Mesendoderm (in vitro differentiated cells): Measurements from ENCODE around the gene BPIFB3.

ENCODE experiments used
- DNase-seq: peaks from one replicate; pipeline ENCODE4 v3.0.0; 2013
- H2AK5ac ChIP-seq: 2 replicates; pipeline ENCODE4 v1.6.1; 2013; ENCODE audit warnings: low read length, inconsistent platforms
- H2BK120ac ChIP-seq: 2 replicates; pipeline ENCODE4 v1.6.1; 2013; ENCODE audit warnings: low read depth, mild to moderate bottlenecking, low read length, moderate library complexity, mixed read lengths
- H2BK15ac ChIP-seq: replicated peaks from 2 replicates; pipeline ENCODE4 v1.6.1; 2013; ENCODE audit warnings: low read depth, mild to moderate bottlenecking, moderate library complexity
- H2BK5ac ChIP-seq: 2 replicates; pipeline ENCODE4 v1.6.1; 2013; ENCODE audit warnings: low read length, inconsistent platforms
- H3K18ac ChIP-seq: 2 replicates; pipeline ENCODE4 v1.6.1; 2013; ENCODE audit warnings: mild to moderate bottlenecking, low read length, mixed read lengths
- H3K23ac ChIP-seq: one replicate; pipeline ENCODE4 v1.6.1; 2013; ENCODE audit warnings: low read length
- H3K27ac ChIP-seq: 2 replicates; pipeline ENCODE4 v1.5.1; 2013; ENCODE audit warnings: low read depth, mild to moderate bottlenecking, inconsistent platforms, low read length, moderate library complexity
- H3K27me3 ChIP-seq: 2 replicates; pipeline ENCODE4 v1.6.1; 2013; ENCODE audit warnings: low read length, control low read depth, mild to moderate bottlenecking, inconsistent platforms; ENCODE audit not compliant: insufficient read depth, poor library complexity
- H3K36me3 ChIP-seq: 2 replicates; pipeline ENCODE4 v1.6.1; 2013; ENCODE audit warnings: low read length, inconsistent platforms; ENCODE audit not compliant: control insufficient read depth, insufficient read depth
- H3K4ac ChIP-seq: one replicate; pipeline ENCODE4 v1.6.1; 2013; ENCODE audit warnings: low read depth, mild to moderate bottlenecking, low read length, moderate library complexity
- H3K4me1 ChIP-seq: 2 replicates; pipeline ENCODE4 v1.6.1; 2013; ENCODE audit warnings: low read depth, low read length, inconsistent platforms; ENCODE audit not compliant: control insufficient read depth
- H3K4me2 ChIP-seq: 2 replicates; pipeline ENCODE4 v1.6.1; 2013; ENCODE audit warnings: low read length
- H3K4me3 ChIP-seq: 2 replicates; pipeline ENCODE4 v1.5.1; 2013; ENCODE audit warnings: mild to moderate bottlenecking, low read length
- H3K56ac ChIP-seq: one replicate; pipeline ENCODE4 v1.6.1; 2013; ENCODE audit warnings: low read length
- H3K79me1 ChIP-seq: 2 replicates; pipeline ENCODE4 v1.6.1; 2013; ENCODE audit warnings: low read length, inconsistent platforms
- H3K79me2 ChIP-seq: 2 replicates; pipeline ENCODE4 v1.6.1; 2013; ENCODE audit warnings: mild to moderate bottlenecking, low read length; ENCODE audit not compliant: control insufficient read depth, insufficient read depth
- H3K9ac ChIP-seq: 2 replicates; pipeline ENCODE4 v1.6.1; 2013; ENCODE audit warnings: low read length, inconsistent platforms
- H4K5ac ChIP-seq: one replicate; pipeline ENCODE4 v1.6.1; 2013; ENCODE audit warnings: low read length
- H4K8ac ChIP-seq: one replicate; pipeline ENCODE4 v1.6.1; 2013; ENCODE audit warnings: low read depth, mild to moderate bottlenecking, control low read depth, low read length, moderate library complexity
- WGBS: extraction: QIAGEN DNeasy Blood & Tissue Kit; methylation state at CpG from one replicate; pipeline ENCODE4 v1.1.7; 2013; ENCODE audit warnings: low lambda C conversion rate, missing lambda C conversion rate; ENCODE audit not compliant: insufficient coverage; ENCODE audit errors: extremely low coverage; 5-methylcytosine and 5-hydroxymethylcytosine counted together

The BPIFB3 gene

GRCh38 chr20:33028875-33029274 lies 24.8 kb upstream of the BPIFB3 start:
- Histone ChIP-seq H2AK5ac (no peak overlapping the region), H3K23ac (no peak overlapping the region), H3K4me1 (peaks cover 3% of the 10 kb centered on the region), H3K4me3 (no peak overlapping the region), H3K79me1 (no peaks in the 10 kb centered on the region), H3K18ac (no peak overlapping the region), H4K5ac (no peak overlapping the region), H3K79me2 (no peaks in the 10 kb centered on the region), H2BK15ac (no peak overlapping the region), H3K9ac (no peak overlapping the region), H3K27ac (no peak overlapping the region), H3K56ac (no peak overlapping the region), H2BK5ac (no peak overlapping the region), H3K4ac (no peak overlapping the region), H2BK120ac (no peak overlapping the region), H4K8ac (no peak overlapping the region), H3K27me3 (no peaks in the 10 kb centered on the region), H3K36me3 (no peaks in the 10 kb centered on the region), H3K4me2 (no peak overlapping the region)
- WGBS = no CpG with 5 or more reads among the region's 7 CpGs
- DNase-seq = no peak

- H3K9ac ChIP-seq = no peak overlapping the region
- H3K27me3 ChIP-seq = no peaks in the 10 kb centered on the region
- no peak overlapping the region for H3K4me2 ChIP-seq
- no peak overlapping the region for H3K23ac ChIP-seq
- no peak overlapping the region for H2BK5ac ChIP-seq
- no peak overlapping the region for H4K5ac ChIP-seq
- no peak overlapping the region for H3K56ac ChIP-seq
- no peaks in the 10 kb centered on the region for H3K79me1 ChIP-seq
- no peak overlapping the region for H3K27ac ChIP-seq
- no peak overlapping the region for H3K4me3 ChIP-seq
- H3K36me3 ChIP-seq = no peaks in the 10 kb centered on the region
- no peaks in the 10 kb centered on the region for H3K4me1 ChIP-seq
- no peak overlapping the region for H4K8ac ChIP-seq
- no peaks in the 10 kb centered on the region for H3K79me2 ChIP-seq
- no peak overlapping the region for H2AK5ac ChIP-seq
- no peak overlapping the region for H2BK120ac ChIP-seq
- H2BK15ac ChIP-seq = no peak overlapping the region
- no peak overlapping the region for H3K18ac ChIP-seq
- no CpG with 5 or more reads among the region's 9 CpGs for WGBS
- no peak overlapping the region for H3K4ac ChIP-seq
- DNase-seq = no peak
Measured at GRCh38 chr20:33030076-33030475, 23.6 kb upstream of the BPIFB3 start.

GRCh38 chr20:33030569-33030968 lies 23.1 kb upstream of the BPIFB3 start:
- Histone ChIP-seq H3K27ac (no peak overlapping the region), H2BK15ac (no peak overlapping the region), H3K4me3 (no peak overlapping the region), H3K56ac (no peak overlapping the region), H3K4me2 (no peak overlapping the region), H2AK5ac (no peak overlapping the region), H3K79me2 (no peaks in the 10 kb centered on the region), H2BK120ac (no peak overlapping the region), H3K23ac (no peak overlapping the region), H3K27me3 (no peaks in the 10 kb centered on the region), H3K9ac (no peak overlapping the region), H3K18ac (no peak overlapping the region), H4K5ac (no peak overlapping the region), H3K4ac (no peak overlapping the region), H3K36me3 (no peaks in the 10 kb centered on the region), H4K8ac (no peak overlapping the region), H3K4me1 (no peaks in the 10 kb centered on the region), H3K79me1 (no peaks in the 10 kb centered on the region), H2BK5ac (no peak overlapping the region)
- DNase-seq = no peak
- WGBS = no CpG with 5 or more reads among the region's 6 CpGs

- no peak within 1 kb of the TSS for H3K4me2 ChIP-seq
- no peak within 1 kb of the TSS for H2BK5ac ChIP-seq
- no peaks in the 10 kb centered on the region for H3K79me2 ChIP-seq
- H2BK15ac ChIP-seq = no peak within 1 kb of the TSS
- H4K5ac ChIP-seq = no peak within 1 kb of the TSS
- no peak within 1 kb of the TSS for H4K8ac ChIP-seq
- no peaks in the 10 kb centered on the region for H3K79me1 ChIP-seq
- no peaks in the 10 kb centered on the region for H3K27me3 ChIP-seq
- H3K23ac ChIP-seq = no peak within 1 kb of the TSS
- no peaks in the 10 kb centered on the region for H3K36me3 ChIP-seq
- DNase-seq = no peak
- WGBS = no CpG with 5 or more reads among the region's 10 CpGs
- no peak within 1 kb of the TSS for H3K9ac ChIP-seq
- no peak within 1 kb of the TSS for H2AK5ac ChIP-seq
- H2BK120ac ChIP-seq = no peak within 1 kb of the TSS
- no peak within 1 kb of the TSS for H3K18ac ChIP-seq
- H3K56ac ChIP-seq = no peak within 1 kb of the TSS
- no peak within 1 kb of the TSS for H3K27ac ChIP-seq
- no peaks in the 10 kb centered on the region for H3K4me1 ChIP-seq
- no peak within 1 kb of the TSS for H3K4me3 ChIP-seq
- H3K4ac ChIP-seq = no peak within 1 kb of the TSS
Measured at GRCh38 chr20:33031531-33031930, 22.2 kb upstream of the BPIFB3 start, which contains the start of gene BPIFB6. Gene BPIFB6 (plus strand): TSS chr20:33031648. CDS start chr20:33031648, 0 bp downstream.

GRCh38 chr20:33032555-33032954 lies 21.1 kb upstream of the BPIFB3 start:
- no peak overlapping the region for H3K23ac ChIP-seq
- no peak overlapping the region for H2BK120ac ChIP-seq
- no peaks in the 10 kb centered on the region for H3K79me2 ChIP-seq
- H2BK5ac ChIP-seq = no peak overlapping the region
- no CpG with 5 or more reads among the region's 6 CpGs for WGBS
- no peak overlapping the region for H3K18ac ChIP-seq
- no peak overlapping the region for H2AK5ac ChIP-seq
- no peak overlapping the region for H4K5ac ChIP-seq
- H3K79me1 ChIP-seq = no peaks in the 10 kb centered on the region
- H4K8ac ChIP-seq = no peak overlapping the region
- no peak overlapping the region for H3K27ac ChIP-seq
- DNase-seq = no peak
- H3K4me3 ChIP-seq = no peak overlapping the region
- H3K4me1 ChIP-seq = no peaks in the 10 kb centered on the region
- no peaks in the 10 kb centered on the region for H3K27me3 ChIP-seq
- H3K4ac ChIP-seq = no peak overlapping the region
- H2BK15ac ChIP-seq = no peak overlapping the region
- no peaks in the 10 kb centered on the region for H3K36me3 ChIP-seq
- H3K56ac ChIP-seq = no peak overlapping the region
- no peak overlapping the region for H3K9ac ChIP-seq
- no peak overlapping the region for H3K4me2 ChIP-seq

GRCh38 chr20:33033381-33033780 lies 20.3 kb upstream of the BPIFB3 start:
- H2AK5ac ChIP-seq = no peak overlapping the region
- no peak overlapping the region for H4K8ac ChIP-seq
- WGBS = no CpG with 5 or more reads among the region's 5 CpGs
- no peaks in the 10 kb centered on the region for H3K36me3 ChIP-seq
- H3K4me1 ChIP-seq = no peaks in the 10 kb centered on the region
- no peak overlapping the region for H2BK120ac ChIP-seq
- H3K4me3 ChIP-seq = no peak overlapping the region
- H3K27ac ChIP-seq = no peak overlapping the region
- H3K27me3 ChIP-seq = no peaks in the 10 kb centered on the region
- no peak overlapping the region for H3K18ac ChIP-seq
- H4K5ac ChIP-seq = no peak overlapping the region
- H3K9ac ChIP-seq = no peak overlapping the region
- H3K79me1 ChIP-seq = no peaks in the 10 kb centered on the region
- no peak for DNase-seq
- H3K4ac ChIP-seq = no peak overlapping the region
- H2BK5ac ChIP-seq = no peak overlapping the region
- H3K79me2 ChIP-seq = no peaks in the 10 kb centered on the region
- H2BK15ac ChIP-seq = no peak overlapping the region
- H3K23ac ChIP-seq = no peak overlapping the region
- no peak overlapping the region for H3K4me2 ChIP-seq
- H3K56ac ChIP-seq = no peak overlapping the region
